ENCODE results near the gene SYT17. TPM values are rescaled to one million over a fixed set of nuclear protein-coding genes. Genes with fewer than 3 reads are reported as not detected.

The SYT17 gene
- total RNA-seq, 1 donor from 2014 or later: 0.54 TPM

GRCh38 chr16:19235478-19235877 lies 67.4 kb downstream of the SYT17 start:
- intact Hi-C loops (cut with DNase I): no loop called here
- ATAC-seq (ENCODE audit: poor library complexity) (no peak), DNase-seq (no peak)

- DNase-seq: no peak
- no peak for ATAC-seq (ENCODE audit: poor library complexity)
- intact Hi-C loops (cut with DNase I): no loop called here
Observed at GRCh38 chr16:19235886-19236285, 67.8 kb downstream of the SYT17 start.

- DNase-seq (no peak), ATAC-seq (ENCODE audit: poor library complexity) (no peak)
- intact Hi-C loops (cut with DNase I): no loop called here
Observed at GRCh38 chr16:19236561-19237209, 68.6 kb downstream of the SYT17 start.

GRCh38 chr16:19238406-19238805 lies 70.4 kb downstream of the SYT17 start:
- DNase-seq (no peak), ATAC-seq (ENCODE audit: poor library complexity) (no peak)
- intact Hi-C loops (cut with DNase I): no loop called here

- intact Hi-C loops (cut with DNase I): no loop called here
- ATAC-seq (ENCODE audit: poor library complexity): no peak
- no peak for DNase-seq
Observed at GRCh38 chr16:19239511-19240155, 71.6 kb downstream of the SYT17 start.

GRCh38 chr16:19240494-19240893 lies 72.5 kb downstream of the SYT17 start:
- ATAC-seq (ENCODE audit: poor library complexity) (no peak), DNase-seq (no peak)
- intact Hi-C loops (cut with DNase I): no loop called here

- no peak for ATAC-seq (ENCODE audit: poor library complexity)
- intact Hi-C loops (cut with DNase I): no loop called here
- no peak for DNase-seq
Observed at GRCh38 chr16:19241512-19241911, 73.5 kb downstream of the SYT17 start.

GRCh38 chr16:19242186-19242585 lies 74.1 kb downstream of the SYT17 start:
- intact Hi-C loops (cut with DNase I): no loop called here
- ATAC-seq (ENCODE audit: poor library complexity) (no peak), DNase-seq (no peak)

- DNase-seq (no peak), ATAC-seq (ENCODE audit: poor library complexity) (no peak)
- intact Hi-C loops (cut with DNase I): no loop called here
Observed at GRCh38 chr16:19242987-19243575, 75.0 kb downstream of the SYT17 start.

- no peak for DNase-seq
- intact Hi-C loops (cut with DNase I): no loop called here
- no peak for ATAC-seq (ENCODE audit: poor library complexity)
Observed at GRCh38 chr16:19245326-19245925, 77.4 kb downstream of the SYT17 start.

GRCh38 chr16:19252904-19253303 lies 84.9 kb downstream of the SYT17 start:
- no peak for DNase-seq
- intact Hi-C loops (cut with DNase I): no loop called here
- no peak for ATAC-seq (ENCODE audit: poor library complexity)

- no peak for ATAC-seq (ENCODE audit: poor library complexity)
- no peak for DNase-seq
- intact Hi-C loops (cut with DNase I): no loop called here
Observed at GRCh38 chr16:19254611-19255010, 86.6 kb downstream of the SYT17 start.

GRCh38 chr16:19264123-19264673 lies 96.2 kb downstream of the SYT17 start:
- ATAC-seq (ENCODE audit: poor library complexity): no peak
- intact Hi-C loops (cut with DNase I): no loop called here
- DNase-seq: no peak

GRCh38 chr16:19265380-19265930 lies 97.4 kb downstream of the SYT17 start:
- intact Hi-C loops (cut with DNase I): no loop called here

GRCh38 chr16:19266774-19267173 lies 98.7 kb downstream of the SYT17 start:
- intact Hi-C loops (cut with DNase I): no loop called here
- ATAC-seq (ENCODE audit: poor library complexity) (no peak), DNase-seq (no peak)

More at GRCh38 chr16:19265380-19265930, 97.4 kb downstream of the SYT17 start:
- no peak for DNase-seq
- no peak for ATAC-seq (ENCODE audit: poor library complexity)

GRCh38 chr16:19269098-19269497 lies 101.1 kb downstream of the SYT17 start:
- no peak for ATAC-seq (ENCODE audit: poor library complexity)
- intact Hi-C loops (cut with DNase I): no loop called here

GRCh38 chr16:19274165-19274797 lies 106.2 kb downstream of the SYT17 start:
- intact Hi-C loops (cut with DNase I): no loop called here
- DNase-seq (no peak), ATAC-seq (ENCODE audit: poor library complexity) (no peak)

More at GRCh38 chr16:19269098-19269497, 101.1 kb downstream of the SYT17 start:
- no peak for DNase-seq

- intact Hi-C loops (cut with DNase I): no loop called here
- ATAC-seq (ENCODE audit: poor library complexity): no peak
- DNase-seq: no peak
Observed at GRCh38 chr16:19278403-19278802, 110.4 kb downstream of the SYT17 start.

- ATAC-seq (ENCODE audit: poor library complexity) (no peak), DNase-seq (no peak)
- intact Hi-C loops (cut with DNase I): no loop called here
Observed at GRCh38 chr16:19281246-19281645, 113.2 kb downstream of the SYT17 start.
